ENCODE results near the gene MECP2.

DNA sequence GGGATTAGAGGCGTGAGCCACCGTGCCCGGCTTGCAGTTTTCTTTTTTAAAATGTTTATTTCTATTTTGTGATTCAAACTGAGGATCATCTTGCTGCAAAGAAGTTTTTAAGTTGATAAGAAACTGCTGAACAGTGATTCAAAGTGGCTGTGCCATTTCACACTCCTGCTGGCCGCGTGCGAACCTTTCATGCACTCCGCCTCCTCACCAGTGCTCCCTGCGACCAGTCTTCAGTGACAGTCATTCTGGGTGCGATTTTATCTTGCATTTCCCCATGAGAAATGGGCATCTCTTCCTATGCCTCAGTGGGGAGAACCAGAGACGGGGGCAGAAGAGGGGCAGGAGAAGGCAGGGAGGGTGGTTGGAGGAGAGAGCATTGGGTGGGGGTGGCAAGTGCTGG lies 103.5 kb downstream of the MECP2 start:
- TF ChIP-seq, protein P1, sequence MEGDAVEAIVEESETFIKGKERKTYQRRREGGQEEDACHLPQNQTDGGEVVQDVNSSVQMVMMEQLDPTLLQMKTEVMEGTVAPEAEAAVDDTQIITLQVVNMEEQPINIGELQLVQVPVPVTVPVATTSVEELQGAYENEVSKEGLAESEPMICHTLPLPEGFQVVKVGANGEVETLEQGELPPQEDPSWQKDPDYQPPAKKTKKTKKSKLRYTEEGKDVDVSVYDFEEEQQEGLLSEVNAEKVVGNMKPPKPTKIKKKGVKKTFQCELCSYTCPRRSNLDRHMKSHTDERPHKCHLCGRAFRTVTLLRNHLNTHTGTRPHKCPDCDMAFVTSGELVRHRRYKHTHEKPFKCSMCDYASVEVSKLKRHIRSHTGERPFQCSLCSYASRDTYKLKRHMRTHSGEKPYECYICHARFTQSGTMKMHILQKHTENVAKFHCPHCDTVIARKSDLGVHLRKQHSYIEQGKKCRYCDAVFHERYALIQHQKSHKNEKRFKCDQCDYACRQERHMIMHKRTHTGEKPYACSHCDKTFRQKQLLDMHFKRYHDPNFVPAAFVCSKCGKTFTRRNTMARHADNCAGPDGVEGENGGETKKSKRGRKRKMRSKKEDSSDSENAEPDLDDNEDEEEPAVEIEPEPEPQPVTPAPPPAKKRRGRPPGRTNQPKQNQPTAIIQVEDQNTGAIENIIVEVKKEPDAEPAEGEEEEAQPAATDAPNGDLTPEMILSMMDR (IDR thresholded peaks at IDR 0.05), result no peak
- TF ChIP-seq POLR2AphosphoS5 (IDR thresholded peaks at IDR 0.05), result no peak

Measured in esophagus muscularis mucosa (tissue), 3 donors.